ENCODE measurements around the gene NDC80. TPM values are rescaled to one million over a fixed set of nuclear protein-coding genes. Genes with fewer than 3 reads are reported as not detected.

NDC80 gene
- total and polyA plus RNA-seq, 9 of the 15 experiments (the other 6 are each of a cell fraction or from before 2014, with no cell fraction given) = 65.2 to 97.9 (median 83.3) TPM

DNA sequence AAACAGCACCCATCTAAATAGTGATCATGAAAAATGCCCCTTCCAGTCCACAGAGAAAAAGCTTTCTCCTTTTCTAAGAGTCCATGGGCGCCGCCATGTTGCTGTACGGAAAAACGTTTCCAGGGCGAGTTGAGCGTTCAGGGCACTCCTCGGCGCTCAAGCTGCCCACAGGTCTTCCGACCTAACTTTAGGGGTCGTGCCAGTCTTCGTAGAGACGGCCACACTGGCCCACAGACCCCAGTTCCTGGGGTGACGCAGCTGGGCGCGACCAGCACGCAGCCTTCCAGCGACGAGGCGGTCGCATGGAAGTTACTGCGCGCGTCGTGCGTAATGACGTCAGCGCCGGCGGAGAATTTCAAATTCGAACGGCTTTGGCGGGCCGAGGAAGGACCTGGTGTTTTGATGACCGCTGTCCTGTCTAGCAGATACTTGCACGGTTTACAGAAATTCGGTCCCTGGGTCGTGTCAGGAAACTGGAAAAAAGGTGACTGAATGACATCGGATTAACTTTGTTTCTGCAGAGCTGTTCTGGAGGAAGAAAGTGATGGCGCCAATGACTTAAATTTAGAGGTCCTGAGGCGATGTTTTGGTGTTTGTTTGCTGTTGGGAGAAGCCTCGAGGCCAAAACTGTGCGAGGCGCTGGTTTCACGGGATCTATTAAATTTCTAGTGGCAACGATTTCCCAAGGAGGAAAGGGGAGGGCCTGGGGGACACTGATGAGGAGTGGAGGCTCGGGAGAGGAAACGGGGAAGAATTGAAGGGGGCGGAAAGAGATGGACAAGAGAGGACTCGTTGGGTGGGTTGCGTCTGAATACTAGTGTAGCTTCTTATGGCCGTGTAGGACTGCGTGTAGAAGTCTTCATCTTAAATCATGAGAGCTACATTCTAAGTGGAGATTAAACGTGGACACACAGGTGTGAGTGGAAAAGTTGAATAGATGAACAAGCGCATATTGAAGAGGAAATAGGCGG, at the start of gene NDC80, which contains the start of gene METTL4 (continued):
- TF ChIP-seq, protein P1, sequence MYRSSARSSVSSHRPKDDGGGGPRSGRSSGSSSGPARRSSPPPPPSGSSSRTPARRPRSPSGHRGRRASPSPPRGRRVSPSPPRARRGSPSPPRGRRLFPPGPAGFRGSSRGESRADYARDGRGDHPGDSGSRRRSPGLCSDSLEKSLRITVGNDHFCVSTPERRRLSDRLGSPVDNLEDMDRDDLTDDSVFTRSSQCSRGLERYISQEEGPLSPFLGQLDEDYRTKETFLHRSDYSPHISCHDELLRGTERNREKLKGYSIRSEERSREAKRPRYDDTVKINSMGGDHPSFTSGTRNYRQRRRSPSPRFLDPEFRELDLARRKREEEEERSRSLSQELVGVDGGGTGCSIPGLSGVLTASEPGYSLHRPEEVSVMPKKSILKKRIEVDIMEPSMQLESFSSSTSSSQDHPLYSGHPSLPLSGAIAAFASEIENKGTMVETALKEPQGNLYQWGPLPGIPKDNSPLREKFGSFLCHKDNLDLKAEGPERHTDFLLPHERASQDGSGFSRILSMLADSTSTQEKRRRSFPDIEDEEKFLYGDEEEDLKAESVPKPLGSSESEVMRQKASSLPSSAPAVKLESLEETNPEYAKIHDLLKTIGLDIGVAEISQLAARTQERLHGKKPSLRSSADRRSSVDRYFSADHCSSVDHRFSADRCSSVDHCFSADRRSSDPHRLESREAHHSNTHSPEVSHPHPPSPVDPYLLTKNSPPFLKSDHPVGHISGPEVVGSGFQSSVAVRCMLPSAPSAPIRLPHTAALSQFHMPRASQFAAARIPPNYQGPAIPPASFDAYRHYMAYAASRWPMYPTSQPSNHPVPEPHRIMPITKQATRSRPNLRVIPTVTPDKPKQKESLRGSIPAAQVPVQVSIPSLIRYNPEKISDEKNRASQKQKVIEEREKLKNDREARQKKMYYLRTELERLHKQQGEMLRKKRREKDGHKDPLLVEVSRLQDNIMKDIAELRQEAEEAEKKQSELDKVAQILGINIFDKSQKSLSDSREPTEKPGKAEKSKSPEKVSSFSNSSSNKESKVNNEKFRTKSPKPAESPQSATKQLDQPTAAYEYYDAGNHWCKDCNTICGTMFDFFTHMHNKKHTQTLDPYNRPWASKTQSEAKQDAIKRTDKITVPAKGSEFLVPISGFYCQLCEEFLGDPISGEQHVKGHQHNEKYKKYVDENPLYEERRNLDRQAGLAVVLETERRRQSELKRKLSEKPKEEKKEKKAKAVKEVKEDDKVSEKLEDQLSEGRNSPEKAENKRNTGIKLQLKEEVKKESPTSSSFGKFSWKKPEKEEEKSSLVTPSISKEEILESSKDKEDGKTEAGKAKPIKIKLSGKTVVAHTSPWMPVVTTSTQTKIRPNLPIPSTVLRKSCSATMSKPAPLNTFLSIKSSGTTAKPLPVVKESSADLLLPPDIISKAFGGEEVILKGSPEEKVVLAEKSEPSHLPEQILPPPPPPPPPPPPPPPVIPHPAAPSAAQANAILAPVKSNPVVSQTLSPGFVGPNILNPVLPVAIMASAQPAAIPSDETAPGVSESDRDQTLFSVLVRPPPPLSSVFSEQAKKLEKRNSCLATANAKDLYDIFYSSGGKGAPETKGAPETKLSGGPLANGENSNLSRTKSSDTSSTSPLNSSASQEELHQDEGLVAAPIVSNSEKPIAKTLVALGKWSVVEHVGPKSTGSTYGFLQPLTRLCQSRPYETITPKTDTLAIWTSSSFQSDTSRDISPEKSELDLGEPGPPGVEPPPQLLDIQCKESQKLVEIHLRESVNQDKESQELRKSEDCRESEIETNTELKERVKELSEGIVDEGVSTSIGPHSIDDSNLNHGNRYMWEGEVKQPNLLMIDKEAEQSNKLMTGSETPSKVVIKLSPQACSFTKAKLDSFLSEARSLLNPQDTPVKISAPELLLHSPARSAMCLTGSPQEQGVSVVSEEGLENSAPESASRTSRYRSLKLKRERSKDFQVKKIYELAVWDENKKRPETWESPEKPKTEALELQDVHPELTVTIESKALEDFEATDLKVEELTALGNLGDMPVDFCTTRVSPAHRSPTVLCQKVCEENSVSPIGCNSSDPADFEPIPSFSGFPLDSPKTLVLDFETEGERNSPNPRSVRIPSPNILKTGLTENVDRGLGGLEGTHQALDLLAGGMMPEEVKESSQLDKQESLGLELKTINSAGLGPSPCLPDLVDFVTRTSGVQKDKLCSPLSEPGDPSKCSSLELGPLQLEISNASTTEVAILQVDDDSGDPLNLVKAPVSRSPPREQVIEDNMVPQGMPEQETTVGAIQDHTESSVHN (IDR thresholded peaks at IDR 0.05; ENCODE audit: borderline replicate concordance in 1 of 2, low read depth in 1 of 2) = no peak
- TF ChIP-seq NFE2L1 (tag; IDR thresholded peaks at IDR 0.05; ENCODE audit: borderline replicate concordance, low read depth) = no peak
- no peak for TF ChIP-seq SMAD3 (CRISPR knock-in tag; conservative IDR thresholded peaks at IDR 0.05)
- peak; percentile 65; the same call in 1 of the 2 replicates for TF ChIP-seq POLR2AphosphoS2 (IDR thresholded peaks at IDR 0.05; ENCODE audit: low read length)
- TF ChIP-seq MYBL2 (IDR thresholded peaks at IDR 0.05; ENCODE audit: low read depth) = peak; percentile 100
- TF ChIP-seq MYBL2 (CRISPR knock-in tag; IDR thresholded peaks at IDR 0.05; ENCODE audit: borderline replicate concordance) = peak; percentile 99; the same call in 1 of the 2 replicates
- TF ChIP-seq, protein P2, sequence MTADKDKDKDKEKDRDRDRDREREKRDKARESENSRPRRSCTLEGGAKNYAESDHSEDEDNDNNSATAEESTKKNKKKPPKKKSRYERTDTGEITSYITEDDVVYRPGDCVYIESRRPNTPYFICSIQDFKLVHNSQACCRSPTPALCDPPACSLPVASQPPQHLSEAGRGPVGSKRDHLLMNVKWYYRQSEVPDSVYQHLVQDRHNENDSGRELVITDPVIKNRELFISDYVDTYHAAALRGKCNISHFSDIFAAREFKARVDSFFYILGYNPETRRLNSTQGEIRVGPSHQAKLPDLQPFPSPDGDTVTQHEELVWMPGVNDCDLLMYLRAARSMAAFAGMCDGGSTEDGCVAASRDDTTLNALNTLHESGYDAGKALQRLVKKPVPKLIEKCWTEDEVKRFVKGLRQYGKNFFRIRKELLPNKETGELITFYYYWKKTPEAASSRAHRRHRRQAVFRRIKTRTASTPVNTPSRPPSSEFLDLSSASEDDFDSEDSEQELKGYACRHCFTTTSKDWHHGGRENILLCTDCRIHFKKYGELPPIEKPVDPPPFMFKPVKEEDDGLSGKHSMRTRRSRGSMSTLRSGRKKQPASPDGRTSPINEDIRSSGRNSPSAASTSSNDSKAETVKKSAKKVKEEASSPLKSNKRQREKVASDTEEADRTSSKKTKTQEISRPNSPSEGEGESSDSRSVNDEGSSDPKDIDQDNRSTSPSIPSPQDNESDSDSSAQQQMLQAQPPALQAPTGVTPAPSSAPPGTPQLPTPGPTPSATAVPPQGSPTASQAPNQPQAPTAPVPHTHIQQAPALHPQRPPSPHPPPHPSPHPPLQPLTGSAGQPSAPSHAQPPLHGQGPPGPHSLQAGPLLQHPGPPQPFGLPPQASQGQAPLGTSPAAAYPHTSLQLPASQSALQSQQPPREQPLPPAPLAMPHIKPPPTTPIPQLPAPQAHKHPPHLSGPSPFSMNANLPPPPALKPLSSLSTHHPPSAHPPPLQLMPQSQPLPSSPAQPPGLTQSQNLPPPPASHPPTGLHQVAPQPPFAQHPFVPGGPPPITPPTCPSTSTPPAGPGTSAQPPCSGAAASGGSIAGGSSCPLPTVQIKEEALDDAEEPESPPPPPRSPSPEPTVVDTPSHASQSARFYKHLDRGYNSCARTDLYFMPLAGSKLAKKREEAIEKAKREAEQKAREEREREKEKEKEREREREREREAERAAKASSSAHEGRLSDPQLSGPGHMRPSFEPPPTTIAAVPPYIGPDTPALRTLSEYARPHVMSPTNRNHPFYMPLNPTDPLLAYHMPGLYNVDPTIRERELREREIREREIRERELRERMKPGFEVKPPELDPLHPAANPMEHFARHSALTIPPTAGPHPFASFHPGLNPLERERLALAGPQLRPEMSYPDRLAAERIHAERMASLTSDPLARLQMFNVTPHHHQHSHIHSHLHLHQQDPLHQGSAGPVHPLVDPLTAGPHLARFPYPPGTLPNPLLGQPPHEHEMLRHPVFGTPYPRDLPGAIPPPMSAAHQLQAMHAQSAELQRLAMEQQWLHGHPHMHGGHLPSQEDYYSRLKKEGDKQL (CRISPR knock-in tag; IDR thresholded peaks at IDR 0.05; ENCODE audit: borderline replicate concordance) = no peak
- no peak for TF ChIP-seq U2AF1 (optimal IDR thresholded peaks at IDR 0.05; ENCODE audit: low read depth, low read length)
- TF ChIP-seq HMG20B (CRISPR knock-in tag; IDR thresholded peaks at IDR 0.05) = no peak
- TF ChIP-seq ZNF764 (CRISPR knock-in tag; IDR thresholded peaks at IDR 0.05; ENCODE audit: low read depth) = no peak; the same call in 1 of the 2 replicates
- TF ChIP-seq, protein P3, sequence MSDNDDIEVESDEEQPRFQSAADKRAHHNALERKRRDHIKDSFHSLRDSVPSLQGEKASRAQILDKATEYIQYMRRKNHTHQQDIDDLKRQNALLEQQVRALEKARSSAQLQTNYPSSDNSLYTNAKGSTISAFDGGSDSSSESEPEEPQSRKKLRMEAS (CRISPR knock-in tag; IDR thresholded peaks at IDR 0.05) = peak; percentile 90

Data from K562 (cell line).